ENCODE results near the gene LBH.

The LBH gene

DNA sequence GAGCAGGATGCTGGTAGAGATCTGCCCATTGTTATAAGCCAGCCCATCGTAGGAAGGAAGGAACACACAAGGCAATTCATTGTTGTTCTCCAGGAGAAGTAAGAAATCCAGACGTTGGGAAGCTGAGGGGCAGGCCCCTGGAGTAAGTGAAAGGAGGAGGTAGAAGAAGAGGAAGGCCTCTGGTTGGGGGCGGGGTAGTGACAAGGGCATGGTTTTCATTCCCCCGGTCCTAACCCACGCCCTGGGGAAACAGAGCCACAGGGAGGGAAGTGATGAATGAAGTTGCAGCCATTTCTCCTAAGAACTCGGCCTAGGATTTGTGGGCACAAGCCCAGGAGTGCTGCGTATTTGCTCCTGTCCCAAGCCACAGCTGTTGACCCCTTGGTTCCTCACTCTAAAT, 18.0 kb downstream of the LBH start:
- H3K27ac Mint-ChIP-seq: no peak overlapping the region
- H3K9me3 Mint-ChIP-seq: peaks cover 6% of the 10 kb centered on the region
- no peak for DNase-seq
- H3K4me1 Mint-ChIP-seq: peaks cover 69% of the 10 kb centered on the region
- no peaks in the 10 kb centered on the region for H3K27me3 Mint-ChIP-seq
- H3K4me3 Mint-ChIP-seq: no peak overlapping the region
- H3K36me3 Mint-ChIP-seq: peaks cover 68% of the 10 kb centered on the region
- CTCF ChIA-PET: interaction anchor here (1.1 to 1.7 kb wide), 2 partner anchors 9 to 12 kb away, joined by 5 read pairs; no protein-coding TSS in a partner anchor

- peak overlapping the region; percentile 55 for H3K27ac Mint-ChIP-seq
- DNase-seq: no peak
- H3K36me3 Mint-ChIP-seq: peaks cover 68% of the 10 kb centered on the region
- H3K27me3 Mint-ChIP-seq: no peaks in the 10 kb centered on the region
- H3K4me3 Mint-ChIP-seq: no peak overlapping the region
- H3K9me3 Mint-ChIP-seq: peaks cover 6% of the 10 kb centered on the region
- CTCF ChIA-PET: interaction anchor here (1.1 to 1.7 kb wide), 2 partner anchors 10 to 13 kb away, joined by 5 read pairs; no protein-coding TSS in a partner anchor
- H3K4me1 Mint-ChIP-seq: peaks cover 76% of the 10 kb centered on the region
Measured at GRCh38 chr2:30250421-30250820, 19.1 kb downstream of the LBH start.

- peak overlapping the region; percentile 70 for H3K27ac Mint-ChIP-seq
- peaks cover 85% of the 10 kb centered on the region for H3K4me1 Mint-ChIP-seq
- peaks cover 72% of the 10 kb centered on the region for H3K36me3 Mint-ChIP-seq
- DNase-seq: peak; percentile 44
- peaks cover 6% of the 10 kb centered on the region for H3K9me3 Mint-ChIP-seq
- CTCF ChIA-PET: interaction anchor here (1.1 to 4.2 kb wide), 3 partner anchors 14 to 23 kb away, joined by 4 to 27 read pairs (median 4); no protein-coding TSS in a partner anchor
- no peak overlapping the region for H3K4me3 Mint-ChIP-seq
- H3K27me3 Mint-ChIP-seq: no peaks in the 10 kb centered on the region
Measured at GRCh38 chr2:30252723-30253701, 21.7 kb downstream of the LBH start.

GRCh38 chr2:30253873-30254684, 22.7 kb downstream of the LBH start:
- Mint-ChIP-seq H3K4me3 (no peak overlapping the region), H3K36me3 (peaks cover 74% of the 10 kb centered on the region)
- CTCF ChIA-PET: interaction anchor here (0.7 to 4.2 kb wide), 5 partner anchors 13 to 46 kb away, joined by 4 to 27 read pairs (median 4); no protein-coding TSS in a partner anchor

DNA sequence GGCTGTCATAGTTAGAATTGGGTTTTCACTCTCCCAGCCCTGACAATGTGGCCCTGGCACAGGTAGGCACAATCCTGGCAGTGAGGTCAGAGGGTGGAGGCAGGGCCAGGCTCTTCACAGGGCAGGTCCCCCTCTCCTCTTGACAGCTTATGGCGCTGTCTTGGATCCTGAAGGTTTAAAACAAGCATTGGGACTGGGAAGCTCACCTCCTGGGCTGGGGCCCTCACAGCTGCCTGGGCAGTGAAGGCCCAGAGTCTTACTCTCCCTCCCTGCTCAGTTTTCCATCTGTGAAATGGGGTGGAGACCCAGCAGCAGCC, 23.3 kb downstream of the LBH start:
- Mint-ChIP-seq H3K4me1 (peaks cover 87% of the 10 kb centered on the region), H3K36me3 (peaks cover 74% of the 10 kb centered on the region), H3K27ac (no peak overlapping the region), H3K4me3 (no peak overlapping the region), H3K27me3 (no peaks in the 10 kb centered on the region), H3K9me3 (peaks cover 6% of the 10 kb centered on the region)
- DNase-seq: no peak
- CTCF ChIA-PET: interaction anchor here (0.7 to 4.2 kb wide), 3 partner anchors 12 to 46 kb away, joined by 4 to 27 read pairs (median 7); no protein-coding TSS in a partner anchor

More at GRCh38 chr2:30253873-30254684, 22.7 kb downstream of the LBH start:
- Mint-ChIP-seq H3K27ac (no peak overlapping the region), H3K9me3 (peaks cover 6% of the 10 kb centered on the region), H3K4me1 (peaks cover 85% of the 10 kb centered on the region), H3K27me3 (no peaks in the 10 kb centered on the region)
- DNase-seq: no peak

DNA sequence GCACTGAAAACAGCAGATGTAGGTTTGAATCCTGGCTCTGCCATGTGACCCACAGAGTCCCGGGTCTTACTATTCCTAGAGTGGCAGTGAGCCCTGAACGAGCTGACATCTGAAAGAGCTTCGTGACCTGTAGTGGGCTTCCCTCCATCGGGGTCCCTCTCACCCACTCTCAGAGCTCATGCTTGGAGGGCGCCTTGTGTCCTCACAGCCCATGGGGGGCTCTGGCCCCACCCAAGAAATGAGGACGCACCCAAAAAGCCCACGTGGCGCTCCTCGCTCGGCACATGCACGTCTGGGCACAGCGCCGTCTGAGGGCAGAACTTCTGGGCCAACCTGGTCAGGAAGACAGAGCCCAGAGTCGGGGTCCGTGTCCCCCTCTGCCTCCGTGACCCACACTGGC, 23.7 kb downstream of the LBH start:
- Mint-ChIP-seq H3K27me3 (no peaks in the 10 kb centered on the region), H3K4me3 (no peak overlapping the region), H3K36me3 (peaks cover 75% of the 10 kb centered on the region), H3K9me3 (peaks cover 6% of the 10 kb centered on the region), H3K4me1 (peaks cover 89% of the 10 kb centered on the region), H3K27ac (peak overlapping the region; percentile 98)
- DNase-seq: no peak
- CTCF ChIA-PET: interaction anchor here (0.7 to 4.2 kb wide), 3 partner anchors 12 to 47 kb away, joined by 4 to 27 read pairs (median 7); no protein-coding TSS in a partner anchor

DNA sequence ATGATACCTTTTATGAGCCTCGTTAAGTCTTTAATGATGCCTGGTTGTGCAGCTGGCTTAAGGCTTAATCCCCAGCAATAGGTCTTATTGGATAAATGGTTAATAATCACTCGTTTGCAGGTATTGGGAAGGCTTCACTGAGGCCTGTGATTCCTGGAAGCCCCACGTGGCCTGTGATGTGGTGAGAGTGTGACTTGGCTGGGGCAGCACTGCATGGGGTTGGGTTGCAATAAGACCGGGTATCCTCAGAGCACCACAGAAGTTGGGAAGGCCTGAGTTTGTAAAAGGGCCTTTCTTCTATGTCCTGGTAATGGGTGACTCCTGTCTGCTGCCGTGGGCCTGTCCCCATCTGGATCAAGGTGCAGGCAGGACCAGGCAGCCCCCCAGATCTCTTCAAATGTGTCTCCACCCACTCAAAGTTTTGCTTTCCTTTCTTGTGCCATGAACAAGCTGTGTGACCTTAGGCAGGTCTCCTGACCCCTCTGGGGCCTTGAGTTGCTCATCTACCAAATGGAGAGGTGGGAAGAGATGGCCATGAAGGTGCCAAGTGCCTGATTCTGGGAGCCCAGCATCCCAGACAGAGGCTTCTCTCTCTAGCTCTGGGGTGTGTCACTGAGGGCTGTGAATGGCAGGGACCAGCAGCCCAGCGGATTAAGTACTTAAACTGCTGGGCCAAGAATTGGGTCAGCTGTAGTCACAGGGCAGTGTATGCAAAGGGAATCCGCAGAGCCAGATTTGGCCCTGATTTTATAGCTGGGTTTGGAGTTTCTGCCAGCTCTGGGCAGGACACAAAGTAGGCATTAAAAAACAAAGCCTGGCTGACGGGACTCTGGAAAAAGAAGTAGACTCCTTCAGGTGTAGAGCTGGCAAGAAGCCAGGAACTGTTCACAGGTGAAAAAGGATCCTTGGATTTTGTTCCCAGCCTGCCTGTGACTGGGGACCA, 24.4 kb downstream of the LBH start:
- Mint-ChIP-seq H3K4me3 (no peak overlapping the region), H3K36me3 (peaks cover 75% of the 10 kb centered on the region)
- CTCF ChIA-PET: interaction anchor here (1.5 to 4.2 kb wide), 2 partner anchors 17 to 47 kb away, joined by 7 to 27 read pairs; no protein-coding TSS in a partner anchor

DNA sequence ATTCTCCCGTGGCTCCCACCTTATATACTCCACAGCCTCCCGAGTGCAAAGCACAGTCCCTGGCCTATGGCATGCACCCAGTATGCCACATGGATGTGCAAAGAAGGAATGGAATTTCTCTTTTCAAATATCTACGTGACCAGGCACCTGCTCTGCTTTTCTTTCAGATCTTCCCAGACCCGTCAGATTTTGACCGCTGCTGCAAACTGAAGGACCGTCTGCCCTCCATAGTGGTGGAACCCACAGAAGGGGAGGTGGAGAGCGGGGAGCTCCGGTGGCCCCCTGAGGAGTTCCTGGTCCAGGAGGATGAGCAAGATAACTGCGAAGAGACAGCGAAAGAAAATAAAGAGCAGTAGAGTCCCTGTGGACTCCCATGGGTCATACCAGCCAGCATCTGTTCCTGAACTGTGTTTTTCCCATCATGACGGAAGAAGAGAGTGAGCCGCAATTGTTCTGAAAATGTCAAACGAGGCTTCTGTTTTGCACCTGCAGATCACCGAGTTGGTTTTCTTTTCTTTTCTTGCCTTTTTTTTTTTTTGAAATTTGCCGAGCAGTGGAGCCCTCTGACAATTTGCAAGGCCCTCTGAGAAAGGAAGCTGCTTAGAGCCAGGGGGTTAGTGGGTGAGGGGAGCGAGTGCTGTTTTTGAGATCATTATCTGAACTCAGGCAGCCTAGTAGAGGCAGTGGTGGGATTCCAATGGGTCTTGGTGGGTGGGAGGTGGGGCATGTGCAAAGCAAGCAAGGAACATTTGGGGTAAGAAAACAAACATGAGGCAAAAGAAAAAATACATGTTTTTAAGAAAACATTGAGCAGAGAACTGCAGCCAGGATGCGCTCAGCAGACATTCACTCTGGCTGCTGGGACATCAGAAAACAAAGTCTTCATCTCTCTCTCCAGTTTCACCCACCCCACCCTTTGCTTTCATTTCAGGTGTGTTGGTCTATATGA, 26.2 kb downstream of the LBH start:
- CTCF ChIA-PET: interaction anchor here (0.6 to 1.5 kb wide), 4 partner anchors 44 to 77 kb away, joined by 3 to 4 read pairs (median 4); no protein-coding TSS in a partner anchor
- Mint-ChIP-seq H3K4me1 (peaks cover 98% of the 10 kb centered on the region), H3K36me3 (peaks cover 80% of the 10 kb centered on the region), H3K27ac (peak overlapping the region; percentile 98), H3K9me3 (peaks cover 14% of the 10 kb centered on the region), H3K27me3 (no peaks in the 10 kb centered on the region), H3K4me3 (peak overlapping the region; percentile 55)
- peak; percentile 56 for DNase-seq

More for the DNA sequence above, 24.4 kb downstream of the LBH start:
- DNase-seq: no peak
- peak overlapping the region; percentile 98 for H3K27ac Mint-ChIP-seq
- peaks cover 91% of the 10 kb centered on the region for H3K4me1 Mint-ChIP-seq
- no peaks in the 10 kb centered on the region for H3K27me3 Mint-ChIP-seq
- peaks cover 6% of the 10 kb centered on the region for H3K9me3 Mint-ChIP-seq

DNA sequence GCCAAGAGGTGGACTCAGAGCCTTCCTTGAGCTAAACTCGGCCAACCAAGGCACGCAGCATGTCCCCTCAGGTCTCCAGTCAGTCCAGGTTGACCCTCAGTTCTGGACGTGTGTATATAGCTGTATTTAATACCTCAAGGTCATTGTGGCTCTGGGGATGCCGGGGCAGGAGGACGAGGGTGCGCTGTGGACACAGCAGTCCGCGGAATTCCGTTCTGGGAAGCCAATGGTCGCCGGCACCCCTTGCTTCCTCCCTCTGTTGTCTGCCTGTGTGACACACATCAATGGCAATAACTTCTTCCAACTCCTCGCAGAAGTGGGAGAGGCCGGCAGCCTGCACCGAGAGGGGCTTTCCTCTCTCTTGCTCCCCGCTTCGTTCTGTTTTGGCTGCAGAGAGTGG, 27.7 kb downstream of the LBH start:
- H3K27ac Mint-ChIP-seq: peak overlapping the region; percentile 98
- peaks cover 20% of the 10 kb centered on the region for H3K9me3 Mint-ChIP-seq
- H3K4me3 Mint-ChIP-seq: no peak overlapping the region
- peaks cover 87% of the 10 kb centered on the region for H3K4me1 Mint-ChIP-seq
- CTCF ChIA-PET: interaction anchor here (0.6 kb wide), 1 partner anchor 446 kb away, joined by 3 read pairs; no protein-coding TSS in a partner anchor
- peaks cover 78% of the 10 kb centered on the region for H3K36me3 Mint-ChIP-seq
- DNase-seq: no peak
- no peaks in the 10 kb centered on the region for H3K27me3 Mint-ChIP-seq

GRCh38 chr2:30259827-30260679, 28.7 kb downstream of the LBH start:
- Mint-ChIP-seq H3K27ac (peak overlapping the region; percentile 11), H3K36me3 (peaks cover 82% of the 10 kb centered on the region)
- CTCF ChIA-PET: interaction anchor here (0.6 to 1.0 kb wide), 2 partner anchors 238 to 445 kb away, joined by 3 read pairs; no protein-coding TSS in a partner anchor

DNA sequence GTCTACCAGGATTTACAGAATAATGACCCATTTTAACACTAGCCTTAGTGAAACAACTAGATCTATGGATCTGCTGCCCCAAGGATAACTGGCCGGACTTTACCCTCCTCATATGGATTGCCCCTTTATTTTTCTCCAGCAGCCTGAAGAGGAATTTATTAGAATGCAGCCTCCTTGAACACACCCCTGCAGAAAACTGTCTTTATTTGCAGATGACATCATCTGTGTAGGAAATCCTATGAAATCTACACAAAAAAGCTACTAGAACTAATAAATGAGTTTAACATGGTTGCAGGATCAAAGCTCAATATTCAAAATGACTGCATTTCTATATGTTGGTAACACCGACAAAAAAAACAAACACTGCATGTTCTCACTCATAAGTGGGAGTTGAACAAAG, 29.6 kb downstream of the LBH start:
- Mint-ChIP-seq H3K4me3 (no peak overlapping the region), H3K27me3 (no peaks in the 10 kb centered on the region), H3K27ac (peak overlapping the region; percentile 24), H3K36me3 (peaks cover 76% of the 10 kb centered on the region), H3K9me3 (peaks cover 20% of the 10 kb centered on the region), H3K4me1 (peaks cover 84% of the 10 kb centered on the region)
- no peak for DNase-seq
- CTCF ChIA-PET: interaction anchor here (0.7 to 0.8 kb wide), 2 partner anchors 50 to 215 kb away, joined by 3 read pairs; no protein-coding TSS in a partner anchor

More at GRCh38 chr2:30259827-30260679, 28.7 kb downstream of the LBH start:
- H3K4me3 Mint-ChIP-seq: no peak overlapping the region
- DNase-seq: no peak
- H3K27me3 Mint-ChIP-seq: no peaks in the 10 kb centered on the region
- H3K9me3 Mint-ChIP-seq: peaks cover 20% of the 10 kb centered on the region
- peaks cover 84% of the 10 kb centered on the region for H3K4me1 Mint-ChIP-seq
